Stimulated activated CD8-positive, alpha-beta memory T cell treated with anti-CD3 and anti-CD28 coated beads, Interleukin-12 subunit alpha, Interleukin-12 subunit beta, amount 100 ng/mL, for 24 hours (primary cell): Measurements from ENCODE around the gene POLR1D.
"Not testable (repeated sequence)": the region's sequence is repeated elsewhere in the genome, so short reads cannot be mapped to it uniquely, and the experiment has no call there.

ENCODE experiments used
- DNase-seq: peaks from one replicate; pipeline ENCODE4 v3.0.0-alpha.2; 2020; ENCODE audit errors: extremely low read depth

POLR1D gene

DNA sequence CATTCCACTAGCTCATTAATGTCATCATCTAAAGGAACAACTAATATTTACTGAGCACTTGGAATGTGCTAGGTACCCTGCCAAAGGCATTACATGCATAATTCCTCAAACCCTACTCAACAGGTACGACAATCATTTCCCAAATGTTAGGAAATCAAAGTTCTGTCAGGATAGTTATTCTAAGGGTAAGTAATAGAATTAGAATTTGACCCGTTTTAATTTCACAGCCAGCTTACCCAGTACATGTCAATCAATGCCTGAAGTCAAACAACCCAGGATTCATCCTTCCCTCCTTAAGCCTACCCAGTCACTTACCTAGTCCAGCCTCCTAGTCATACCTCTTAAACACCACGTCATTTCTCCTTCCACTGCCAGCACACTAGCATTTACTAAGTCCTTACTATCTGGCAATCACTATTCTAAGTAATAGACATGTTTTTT is 3.8 kb upstream of the POLR1D start:
- no peak for DNase-seq

DNA sequence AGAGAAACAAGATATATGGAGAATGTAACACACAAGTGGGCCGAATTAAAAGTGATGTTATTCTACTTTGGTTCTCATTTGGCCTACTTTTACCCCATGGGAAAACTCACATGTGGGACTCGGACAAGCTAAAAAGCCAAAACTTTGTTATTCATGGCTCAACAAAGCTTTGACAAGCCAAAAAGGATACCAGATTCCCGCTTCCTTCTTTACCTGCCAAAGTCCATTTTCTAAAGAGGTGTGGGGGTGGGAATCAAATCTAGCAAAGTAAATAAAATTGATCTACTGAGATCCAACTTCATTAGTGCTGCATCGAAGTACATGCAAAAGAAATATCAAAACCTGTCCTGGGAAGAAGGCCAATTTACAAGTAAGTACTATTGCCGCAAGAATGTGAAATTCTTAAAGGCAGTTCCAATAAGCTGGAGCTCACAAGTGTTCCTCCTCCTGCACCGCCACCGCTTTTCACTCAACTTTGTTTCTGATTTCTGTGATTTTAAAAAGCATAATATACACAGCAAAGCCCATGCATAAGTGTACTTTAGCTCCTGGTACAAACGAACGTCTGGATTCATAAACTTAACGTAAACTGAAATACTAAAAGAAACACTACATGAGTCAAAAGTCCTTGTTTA is 2.5 kb upstream of the POLR1D start:
- DNase-seq, result no peak

DNA sequence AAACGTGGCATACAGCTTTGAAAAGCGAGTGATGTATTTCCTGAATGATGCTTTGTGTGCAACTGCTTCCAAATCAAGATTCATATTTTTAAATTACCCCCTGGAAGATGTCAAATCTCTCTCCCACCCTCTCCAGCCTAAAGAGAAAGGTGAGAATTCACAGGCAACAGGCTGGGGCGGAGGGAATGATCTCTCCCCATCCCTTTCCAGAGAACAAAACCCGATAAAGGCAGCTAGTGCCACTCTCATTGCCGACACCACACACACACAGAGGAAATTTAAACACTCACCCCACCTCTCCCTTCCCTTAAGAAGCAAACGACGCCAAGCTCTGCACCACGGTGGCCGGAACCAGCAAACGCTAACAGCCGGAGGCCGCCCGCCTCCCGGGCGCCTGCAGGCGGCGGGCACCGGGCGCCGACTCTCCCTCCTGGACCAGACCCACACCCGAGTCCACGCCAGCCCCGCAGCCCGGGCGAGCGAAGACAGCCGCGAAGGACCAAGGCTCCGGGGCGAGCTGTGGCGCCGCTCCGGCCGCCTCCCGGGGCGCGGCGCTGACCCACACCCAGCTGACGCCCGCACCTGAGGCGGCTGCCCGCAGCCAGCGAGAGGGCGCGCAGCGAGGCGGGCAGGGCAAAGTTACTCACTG is 1.8 kb upstream of the POLR1D start:
- no peak for DNase-seq

DNA sequence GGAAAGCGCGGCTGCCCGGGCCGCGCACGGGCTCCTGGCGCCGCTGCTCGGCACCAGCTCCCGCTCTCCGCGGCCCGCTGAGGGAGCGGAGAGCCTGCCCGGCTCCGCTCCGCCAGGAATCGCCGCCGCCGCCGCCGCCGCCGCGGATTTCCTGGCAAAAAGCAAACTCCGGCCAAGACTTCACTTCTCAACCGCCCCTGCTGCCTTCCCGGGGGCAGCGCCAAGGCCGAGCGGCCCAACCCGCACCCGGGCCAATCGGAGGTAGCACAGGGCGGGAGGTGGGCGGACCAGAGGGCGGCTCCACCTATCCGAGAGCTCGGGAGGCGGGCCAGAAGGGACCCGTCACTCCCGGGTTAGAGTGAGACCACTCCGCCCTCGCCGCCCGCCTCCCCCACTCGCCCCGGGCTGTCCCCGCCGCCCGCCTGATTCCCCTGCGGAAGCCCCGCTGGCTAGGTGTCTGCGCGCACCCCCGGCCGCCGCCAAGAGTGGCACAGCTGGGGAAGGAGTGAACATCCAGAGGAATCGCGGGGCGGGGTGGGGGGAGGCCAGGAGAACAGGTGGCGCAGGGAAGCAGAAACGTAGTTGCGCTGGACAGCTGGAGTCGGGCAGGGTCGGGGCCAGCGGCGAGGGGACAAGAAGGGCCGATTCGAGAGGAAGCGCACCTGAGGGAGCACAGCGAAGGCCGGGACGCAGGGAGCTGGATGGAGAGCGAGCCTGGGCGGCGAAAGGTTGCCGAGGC is 1.1 kb upstream of the POLR1D start, which contains the start of gene LNX2:
LNX2 (minus strand) TSS at position 153 of the 739 bp plus-strand sequence. CDS start 38,826 bp downstream, outside the sequence.
- peak; percentile 94 for DNase-seq

DNA sequence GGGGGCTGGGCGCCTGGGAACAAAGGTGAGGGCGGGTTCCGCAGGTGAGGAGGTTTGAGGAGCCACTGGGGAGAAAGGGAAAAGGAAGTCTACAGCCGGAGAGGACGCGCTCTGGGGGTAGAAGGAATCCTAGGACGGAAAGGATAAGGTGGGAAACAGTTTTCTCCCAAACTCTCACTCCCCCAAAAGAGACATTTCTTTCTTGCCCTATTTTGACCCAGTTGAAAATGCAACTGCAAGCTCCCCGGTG is 651 bp upstream of the POLR1D start:
- no peak for DNase-seq

DNA sequence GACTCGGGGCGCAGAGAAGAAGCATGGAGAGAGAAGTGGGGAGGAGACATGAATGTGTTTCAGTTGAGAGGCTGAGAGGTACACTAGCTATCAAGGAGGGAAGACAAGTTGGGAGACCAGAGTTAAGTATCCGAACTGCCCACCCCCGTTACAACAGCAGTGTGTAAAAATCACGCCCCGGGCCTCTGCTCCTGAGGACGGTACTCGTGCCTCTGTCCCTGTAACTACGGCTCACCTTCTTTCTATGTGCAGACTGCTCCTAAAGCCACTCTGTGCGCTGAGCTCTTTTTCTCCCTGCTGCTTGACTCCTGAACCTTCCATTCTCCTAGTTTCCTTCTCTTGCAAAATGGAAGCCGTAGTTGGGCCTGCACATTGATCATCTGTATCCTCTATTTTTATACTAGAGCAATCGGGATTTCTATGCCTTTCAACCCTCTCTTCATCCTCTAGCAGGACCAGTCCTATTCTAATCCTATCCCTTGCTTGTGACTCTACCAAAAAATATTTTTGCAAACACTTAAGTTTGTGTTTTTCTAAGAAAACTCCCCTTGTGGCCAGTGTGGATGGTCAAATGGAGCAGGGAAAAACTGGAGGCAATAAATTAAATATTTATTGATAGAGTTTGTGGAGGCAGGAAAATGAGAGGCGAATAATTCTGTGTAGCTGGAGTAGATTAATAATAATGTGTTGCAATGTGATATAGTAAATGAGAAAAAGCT is 569 bp downstream of the POLR1D start:
- no peak for DNase-seq

DNA sequence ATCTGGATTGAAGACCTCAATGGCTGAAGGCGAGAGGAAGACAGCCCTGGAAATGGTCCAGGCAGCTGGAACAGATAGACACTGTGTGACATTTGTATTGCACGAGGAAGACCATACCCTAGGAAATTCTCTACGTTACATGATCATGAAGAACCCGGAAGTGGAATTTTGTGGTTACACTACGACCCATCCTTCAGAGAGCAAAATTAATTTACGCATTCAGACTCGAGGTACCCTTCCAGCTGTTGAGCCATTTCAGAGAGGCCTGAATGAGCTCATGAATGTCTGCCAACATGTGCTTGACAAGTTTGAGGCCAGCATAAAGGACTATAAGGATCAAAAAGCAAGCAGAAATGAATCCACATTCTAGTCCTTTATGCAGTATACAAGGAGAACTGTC is 1.2 kb downstream of the POLR1D start:
- no peak for DNase-seq

DNA sequence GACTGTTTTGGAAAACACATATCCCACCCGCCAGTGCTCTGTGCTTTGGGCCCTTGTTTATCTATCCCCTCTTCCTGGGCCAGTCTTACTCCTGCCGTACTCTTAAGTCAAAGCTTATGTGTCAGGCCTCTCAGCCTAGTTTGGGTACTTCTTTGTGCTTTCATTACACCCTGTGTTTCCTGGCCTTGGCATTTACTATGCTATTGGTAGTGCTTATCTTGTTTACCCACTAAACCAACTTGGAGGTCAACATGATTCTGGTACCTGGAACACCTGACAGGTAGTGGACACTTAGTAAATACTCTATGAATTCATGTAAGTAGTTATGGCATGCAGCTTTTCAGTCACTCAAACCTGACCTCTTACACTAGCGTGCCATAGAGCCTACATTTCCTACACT is 2.4 kb downstream of the POLR1D start:
- no peak for DNase-seq

DNA sequence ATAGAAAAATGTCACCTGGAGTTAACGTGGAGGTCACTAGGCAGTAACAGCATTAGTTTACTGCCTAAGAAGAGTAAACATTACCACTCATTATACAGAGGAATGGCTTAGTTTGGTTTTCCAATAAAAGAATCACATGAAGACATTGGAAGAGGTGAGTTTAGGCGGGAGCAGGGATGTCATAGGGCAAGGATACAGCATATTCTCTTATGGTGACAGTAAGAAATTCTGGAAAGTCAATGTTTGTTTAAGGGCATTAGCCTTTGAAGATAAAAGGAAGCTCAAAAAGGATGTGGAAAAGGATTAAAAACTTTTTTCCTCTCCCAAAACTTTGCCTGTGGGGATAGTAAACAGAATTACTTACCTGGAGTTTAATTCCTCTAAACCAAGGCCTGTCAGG is 4.1 kb downstream of the POLR1D start:
- no peak for DNase-seq

DNA sequence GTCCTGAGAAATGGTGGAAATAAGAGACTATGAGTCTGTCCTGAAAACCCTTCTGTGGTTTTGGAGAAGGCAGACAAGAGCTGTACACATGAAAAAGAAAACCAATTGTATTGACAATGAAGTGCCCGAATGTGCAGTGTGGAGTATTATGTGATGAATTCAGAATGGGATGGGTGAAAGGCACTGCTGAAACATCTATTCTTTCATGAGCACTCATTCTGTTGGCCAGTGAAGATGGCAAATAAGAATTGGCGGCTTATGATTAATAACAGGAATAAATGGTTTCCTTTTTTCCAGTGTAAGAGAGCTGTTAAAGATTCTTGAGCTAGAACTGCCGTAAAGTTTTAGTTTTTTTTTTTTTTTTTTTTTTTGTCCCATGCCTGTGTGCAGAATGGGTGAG is 5.7 kb downstream of the POLR1D start:
- no peak for DNase-seq

DNA sequence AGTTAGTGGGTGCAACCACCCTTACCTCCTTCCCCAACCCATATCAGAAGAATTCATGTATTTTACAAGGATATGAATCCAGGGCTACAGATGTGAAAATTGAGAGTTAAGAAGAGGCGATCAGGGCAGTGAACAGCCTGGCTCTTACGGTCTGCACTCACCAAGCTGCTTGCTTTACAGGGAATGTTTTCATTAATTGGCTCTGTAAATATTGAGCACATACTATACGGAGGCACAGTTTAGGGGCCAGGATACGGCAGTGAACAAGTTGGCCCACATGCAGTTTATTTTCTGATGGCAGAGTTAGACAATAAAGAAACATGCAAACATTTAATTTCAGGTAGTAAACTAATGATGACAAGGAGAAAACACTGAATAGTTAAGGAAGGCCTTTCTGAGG is 6.4 kb downstream of the POLR1D start:
- no peak for DNase-seq

DNA sequence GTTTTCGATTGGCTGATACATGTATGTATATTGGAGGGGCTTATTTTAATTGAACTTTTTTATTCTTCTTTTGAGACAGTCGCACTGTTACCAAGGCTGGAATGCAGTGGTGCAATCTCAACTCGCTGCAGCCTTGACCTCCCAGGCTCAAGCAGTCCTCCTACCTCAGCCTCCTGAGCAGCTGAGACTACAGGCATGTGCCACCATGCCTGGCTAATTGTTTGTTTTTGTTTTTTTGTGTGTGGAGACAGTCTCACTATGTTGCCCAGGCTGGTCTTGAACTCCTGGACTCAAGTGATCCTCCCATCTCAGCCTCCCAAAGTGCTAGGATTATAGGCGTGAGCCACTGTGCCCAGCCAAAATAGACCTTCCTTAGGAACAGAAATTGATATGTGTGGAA is 7.1 kb downstream of the POLR1D start:
- DNase-seq, result not testable (repeated sequence)

DNA sequence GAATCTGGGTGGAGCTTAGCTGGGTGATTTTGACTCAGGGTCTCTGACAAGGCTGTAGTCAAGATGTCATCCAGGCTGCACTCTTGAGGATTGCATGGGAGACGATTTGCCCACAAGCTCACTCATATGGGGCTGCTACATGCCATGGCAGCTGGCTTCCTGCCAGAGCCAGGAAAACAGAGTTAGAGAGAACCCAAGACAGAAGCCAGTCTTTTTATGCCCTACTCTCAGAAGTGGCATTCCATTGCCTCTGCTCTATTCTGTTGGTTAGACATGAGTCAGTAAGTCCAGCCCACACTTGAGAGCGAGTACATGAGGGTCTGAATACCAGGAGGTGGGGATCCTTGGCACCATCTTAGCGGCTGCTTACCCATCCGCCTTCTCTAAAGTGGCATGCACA is 9.5 kb downstream of the POLR1D start:
- no peak for DNase-seq

DNA sequence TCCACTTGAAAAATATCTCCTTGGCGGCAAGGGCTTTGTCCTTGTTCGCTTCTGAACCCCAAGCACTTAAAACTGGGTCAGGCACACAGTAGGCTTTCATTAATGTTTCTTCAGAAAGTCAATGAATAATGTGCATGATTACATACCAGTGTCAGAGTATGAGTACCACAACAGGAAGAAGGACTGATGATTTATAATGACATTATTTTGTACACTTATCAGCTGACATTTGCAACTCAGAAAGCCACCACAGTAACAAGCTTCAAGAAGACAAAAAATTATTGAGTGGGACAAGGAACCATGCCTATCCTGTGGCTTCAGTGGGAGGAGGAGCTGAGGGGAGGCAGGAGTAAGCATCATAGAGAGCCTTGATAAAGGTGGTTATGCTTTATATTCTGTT is 10.0 kb downstream of the POLR1D start:
- DNase-seq, result no peak

DNA sequence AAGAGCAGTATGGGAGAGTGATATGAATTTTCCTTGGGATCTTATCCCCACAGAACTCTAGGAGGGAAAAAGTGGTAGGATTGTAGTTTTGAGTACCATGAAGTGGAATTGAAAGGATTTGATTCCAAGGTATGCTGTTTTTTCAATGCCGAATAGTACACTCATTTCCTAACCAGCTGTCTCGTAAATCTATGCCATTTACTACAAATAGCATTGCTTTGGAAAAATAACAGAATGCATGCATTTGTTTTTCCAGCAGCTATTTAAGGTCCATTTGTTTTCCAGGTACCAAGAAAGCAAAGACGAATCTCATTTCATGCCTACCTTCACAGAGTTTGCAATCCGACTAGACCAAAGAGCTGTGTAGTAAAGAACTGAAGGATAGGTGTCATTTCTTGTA is 10.5 kb downstream of the POLR1D start:
- DNase-seq, result no peak

DNA sequence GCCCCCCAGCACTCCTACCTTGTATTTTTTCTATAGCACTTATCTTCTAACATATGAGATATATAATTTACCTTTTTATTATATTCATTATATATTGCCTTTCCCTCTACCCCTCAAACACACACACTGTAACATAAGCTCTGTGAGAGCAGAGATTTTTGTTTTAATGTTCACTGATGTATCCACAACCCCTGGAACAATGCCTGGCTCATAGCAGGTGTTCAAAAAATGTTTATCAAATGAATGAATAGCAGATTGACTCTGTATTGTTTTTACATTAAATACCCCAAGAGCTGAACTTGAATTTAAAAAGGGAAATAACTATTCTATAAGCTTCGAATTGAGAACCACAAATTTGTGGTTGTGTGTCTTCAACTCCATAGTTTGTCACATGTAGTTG is 11.0 kb downstream of the POLR1D start:
- no peak for DNase-seq

DNA sequence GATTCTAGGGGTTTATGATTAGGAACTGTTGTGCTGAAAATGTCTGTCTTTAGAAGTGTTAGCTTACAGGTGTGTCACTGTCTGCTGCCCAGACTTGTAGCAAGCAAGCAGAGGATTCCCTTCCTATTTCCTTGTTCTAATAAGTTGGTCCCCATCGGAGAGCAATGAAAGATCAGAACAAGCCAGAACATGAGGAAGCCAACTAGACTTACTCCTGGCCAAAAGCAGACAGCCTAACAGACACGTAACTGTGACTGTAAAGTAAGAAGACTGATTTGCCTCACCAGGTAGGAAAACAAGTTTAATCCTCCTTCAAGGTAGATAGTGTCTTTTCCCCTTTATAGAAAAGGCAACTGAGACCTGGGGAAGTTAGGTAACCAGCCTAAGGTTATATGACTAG is 12.5 kb downstream of the POLR1D start:
- DNase-seq, result no peak

DNA sequence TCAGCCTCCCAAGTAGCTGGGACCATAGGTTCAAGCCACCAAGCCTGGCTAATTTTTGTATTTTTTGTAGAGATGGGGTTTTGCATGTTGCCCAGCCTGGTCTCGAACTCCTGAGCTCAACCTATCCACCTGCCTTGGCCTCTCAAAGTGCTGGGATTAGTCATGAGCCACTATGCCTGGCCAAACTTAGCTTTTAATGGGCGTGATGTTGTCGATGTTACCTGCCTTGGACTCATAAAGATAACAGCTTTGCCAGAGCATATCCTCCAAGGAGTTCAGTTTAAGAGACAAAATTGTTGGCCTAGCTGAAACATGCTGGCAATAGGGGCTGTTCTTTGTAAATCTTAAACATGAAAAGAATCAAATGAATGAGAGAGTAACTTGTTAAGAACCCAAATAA is 13.1 kb downstream of the POLR1D start:
- no peak for DNase-seq

DNA sequence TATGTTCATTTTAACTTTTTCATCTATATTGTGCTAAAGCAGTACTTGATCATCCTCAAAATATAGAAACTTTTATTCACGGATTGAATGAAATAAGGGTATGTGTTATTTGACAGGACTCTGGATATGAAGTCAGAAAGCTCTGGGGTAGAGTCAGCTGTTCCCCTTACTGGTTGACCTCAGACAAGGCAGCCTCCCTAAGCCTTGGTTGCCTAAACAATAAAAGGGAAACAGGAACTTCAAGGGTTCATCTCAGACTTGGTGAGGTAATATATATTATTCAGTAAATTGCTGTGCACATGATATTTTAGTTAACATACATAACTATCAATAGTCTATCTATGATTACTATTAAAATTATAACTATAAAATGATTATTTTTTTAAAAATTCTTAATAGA is 13.6 kb downstream of the POLR1D start:
- DNase-seq, result no peak

DNA sequence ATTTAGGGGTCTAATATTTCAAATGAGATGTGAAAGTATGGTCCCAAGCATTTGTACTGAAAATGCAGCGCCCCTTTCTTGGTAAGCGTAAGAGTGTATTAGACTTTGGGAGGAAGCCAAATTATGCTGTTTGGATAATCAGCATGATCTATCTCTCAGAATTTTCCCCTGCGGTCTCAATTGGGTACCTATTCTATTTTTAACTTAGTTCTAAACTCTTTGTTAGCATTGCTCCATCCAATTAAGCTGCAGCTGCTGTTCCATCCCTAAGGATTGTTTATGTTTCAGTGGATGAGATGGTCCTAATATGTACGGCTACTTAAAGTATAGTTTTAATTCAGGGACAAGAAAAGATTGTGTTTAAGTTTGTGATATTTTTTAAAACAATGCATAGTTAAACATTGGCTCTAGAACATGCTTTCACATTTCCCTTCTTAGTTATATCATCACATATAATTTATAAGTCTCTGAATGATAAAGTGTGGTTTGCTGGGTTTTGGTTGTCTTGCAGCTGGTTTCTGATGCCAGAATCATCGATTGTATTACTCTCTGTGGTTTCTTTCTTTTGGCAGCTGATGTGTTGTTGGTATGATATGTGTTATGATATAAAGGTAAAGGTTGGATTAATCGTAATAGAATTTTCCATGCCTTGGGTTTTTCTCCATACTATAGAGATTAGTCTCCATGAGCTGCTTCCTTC is 15.0 kb downstream of the POLR1D start:
- DNase-seq, result no peak

DNA sequence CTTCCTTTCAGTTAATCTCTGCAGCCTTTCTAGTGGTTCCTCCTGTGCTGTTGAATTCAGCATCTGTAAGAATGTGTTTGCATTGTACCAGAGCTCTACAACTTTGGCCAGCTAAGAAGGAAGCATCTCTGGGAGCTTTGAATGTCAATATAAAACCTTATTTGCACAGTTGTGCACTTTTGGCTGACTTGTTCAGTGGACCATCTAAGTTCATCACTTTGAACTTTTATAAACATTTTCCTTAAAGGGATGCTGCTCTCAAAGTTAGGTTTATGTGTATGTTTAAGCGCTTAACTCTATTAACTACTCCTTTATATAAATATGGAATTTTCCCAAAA is 15.6 kb downstream of the POLR1D start:
- DNase-seq, result no peak

DNA sequence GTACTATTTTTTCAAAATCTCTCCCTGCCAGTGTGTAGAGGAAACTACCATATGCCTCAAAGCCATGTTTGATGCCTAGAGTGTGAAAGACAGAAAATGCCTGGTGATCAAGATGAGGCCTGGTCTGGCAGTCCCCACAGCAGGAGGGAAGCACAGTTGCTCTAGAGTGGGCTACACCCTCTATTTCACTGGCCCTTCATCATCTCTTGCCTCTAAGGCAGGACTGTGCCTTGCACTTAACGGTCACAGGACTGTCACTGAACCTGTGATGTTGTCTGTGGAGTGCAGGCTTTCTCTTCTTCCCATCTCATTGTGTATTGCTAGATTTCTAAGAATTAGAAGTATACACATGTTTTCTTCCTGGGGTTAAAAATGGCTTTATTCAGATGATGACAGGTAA is 16.3 kb downstream of the POLR1D start:
- no peak for DNase-seq
